Transverse colon (tissue), 3 donors: ENCODE measurements around the gene GTF3C1.

ENCODE experiments used
- CTCF ChIP-seq, 5 experiments: fragments of 200-600 bp in 3 of 5; fragments of 450-650 bp in 2 of 5; sonication (generic) in 3 of 5; IDR thresholded peaks; 1 replicate in 2 of 5; 2 replicates in 3 of 5; pipeline ENCODE4 v1.5.1; 2016 to 2017; ENCODE audit warnings: antibody characterized with exemption in 5 of 5, inconsistent platforms in 3 of 5, mild to moderate bottlenecking in 2 of 5, moderate library complexity in 1 of 5
- EP300 ChIP-seq: sonication (generic); formaldehyde crosslinking; IDR thresholded peaks from one replicate; pipeline ENCODE4 v1.6.1; 2017; ENCODE audit warnings: antibody characterized with exemption, low read depth

GRCh38 chr16:27547851-27548250 lies 1.9 kb downstream of the GTF3C1 start:
- no peak for TF ChIP-seq EP300
- no peak for TF ChIP-seq CTCF (IDR thresholded peaks at IDR 0.05)
